T-helper 1 cell treated with Interleukin-12 subunit alpha and Interleukin-12 subunit beta and Interleukin-4 antibody, amounts not matched to agents 30 ng/mL and 1 ng/mL, for 36 hours (primary cell): ENCODE results near the gene MYO7B. TPM values are rescaled to one million over a fixed set of nuclear protein-coding genes. Genes with fewer than 3 reads are reported as not detected.

Experiments used
- intact Hi-C: fragments of 100-400 bp; cut with micrococcal nuclease; formaldehyde crosslinking; loops from one replicate; pipeline ENCODE4 v1.15.1; 2024
- total RNA-seq: library from RNA; stranded (reverse); gene quantifications from 2 replicates; pipeline ENCODE4 v1.2.3, GENCODE V29; 2022

MYO7B gene
- total RNA-seq, 1 donor from 2014 or later: 0.54 TPM

DNA sequence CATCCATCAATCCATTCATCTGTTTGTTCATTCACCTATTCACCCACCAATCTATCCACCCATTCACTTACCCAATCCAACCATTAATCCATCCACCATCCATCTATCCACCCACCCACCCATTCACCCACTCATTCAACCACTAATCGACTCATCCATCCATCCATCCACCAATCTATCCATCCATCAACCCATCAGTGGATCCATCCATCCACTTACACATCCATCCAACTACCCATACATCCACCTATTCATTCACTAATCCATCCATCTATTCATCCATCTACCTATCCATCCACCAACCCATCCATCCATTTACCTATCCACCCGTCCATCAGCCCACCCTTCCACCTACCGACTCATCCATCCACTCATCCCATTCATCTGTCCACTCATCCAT is 11.3 kb downstream of the MYO7B start:
- intact Hi-C loops: no loop called here

- intact Hi-C loops: no loop called here
These were observed 15.9 kb downstream of the MYO7B start for GRCh38 chr2:127551221-127551930.

- intact Hi-C loops: no loop called here
These were observed 16.9 kb downstream of the MYO7B start for GRCh38 chr2:127552336-127552735.

DNA sequence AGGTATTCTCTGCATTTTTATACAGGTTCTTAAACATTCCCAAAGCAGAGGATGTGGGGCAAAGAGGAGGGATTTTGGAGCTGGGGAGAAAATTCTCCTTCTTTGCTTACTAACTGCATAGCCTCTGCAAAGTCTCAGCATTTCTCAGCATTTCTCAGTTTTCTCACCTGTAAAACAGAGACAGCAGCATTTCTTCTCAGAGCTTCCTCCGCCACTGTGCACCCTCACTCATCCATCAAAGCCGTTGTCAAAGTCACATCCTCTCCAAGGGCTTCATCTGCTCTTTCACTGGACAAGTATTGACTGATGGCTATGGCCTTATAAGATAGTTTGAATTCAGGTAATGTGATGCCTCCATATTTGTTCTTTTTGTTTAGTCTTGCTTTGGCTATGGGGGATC is 17.4 kb downstream of the MYO7B start:
- intact Hi-C loops: no loop called here

GRCh38 chr2:127558911-127559310 is 23.4 kb downstream of the MYO7B start:
- intact Hi-C loops: no loop called here

- intact Hi-C loops: no loop called here
These were observed 24.0 kb downstream of the MYO7B start for GRCh38 chr2:127559454-127559853.

DNA sequence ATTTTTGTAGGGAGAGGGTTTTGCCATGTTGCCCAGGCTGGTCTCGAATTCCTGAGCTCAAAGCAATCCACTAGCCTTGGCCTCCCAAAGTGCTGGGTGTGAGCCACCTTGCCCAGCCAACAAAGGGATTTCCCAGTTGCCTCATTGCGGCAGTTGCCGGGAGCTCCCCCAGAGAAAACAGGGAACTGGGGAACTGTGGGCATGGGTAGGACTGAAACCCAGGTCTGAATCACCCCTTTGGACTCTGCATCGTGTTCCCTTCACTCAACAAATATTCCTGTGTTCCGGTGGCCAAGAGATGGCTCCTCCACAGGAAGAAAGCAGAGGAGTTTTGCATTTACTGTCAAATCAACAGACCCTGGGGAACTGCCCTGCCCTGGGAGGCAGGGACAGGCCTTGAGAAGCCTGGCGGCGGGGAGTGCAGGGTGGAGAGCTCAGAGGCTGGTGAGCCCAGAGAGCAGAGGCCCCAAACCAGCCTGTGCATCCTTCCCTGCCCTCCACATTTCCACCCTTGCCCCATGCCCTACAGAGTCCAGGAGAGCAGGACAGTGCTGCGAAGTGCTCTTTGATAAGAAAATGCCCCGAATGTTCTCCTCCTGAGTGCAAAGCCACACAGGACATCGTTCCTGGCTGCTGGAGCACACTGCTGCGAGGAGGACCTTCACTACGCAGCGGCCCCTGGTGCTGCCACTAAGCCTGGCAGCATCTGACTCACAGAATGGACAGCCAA is 24.9 kb downstream of the MYO7B start:
- intact Hi-C loops: no loop called here

DNA sequence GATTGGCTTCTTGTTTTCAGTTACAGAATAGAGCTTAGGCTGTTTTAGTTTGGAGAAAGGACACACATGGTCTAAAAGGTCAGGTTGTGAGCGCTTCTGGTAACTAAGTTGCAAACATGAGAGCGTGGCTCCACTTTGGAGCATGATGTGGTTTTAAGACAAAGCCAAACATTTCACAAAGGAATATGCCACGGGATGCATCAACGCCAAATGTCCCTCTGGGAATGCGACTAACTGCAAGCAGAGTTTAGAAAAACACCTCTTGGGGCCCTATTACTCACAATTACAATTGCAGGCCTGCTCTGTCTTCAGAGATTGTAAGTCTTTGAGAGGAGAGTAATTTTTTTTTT is 25.4 kb downstream of the MYO7B start:
- intact Hi-C loops: no loop called here

- intact Hi-C loops: no loop called here
These were observed 25.9 kb downstream of the MYO7B start for GRCh38 chr2:127561371-127561770.

DNA sequence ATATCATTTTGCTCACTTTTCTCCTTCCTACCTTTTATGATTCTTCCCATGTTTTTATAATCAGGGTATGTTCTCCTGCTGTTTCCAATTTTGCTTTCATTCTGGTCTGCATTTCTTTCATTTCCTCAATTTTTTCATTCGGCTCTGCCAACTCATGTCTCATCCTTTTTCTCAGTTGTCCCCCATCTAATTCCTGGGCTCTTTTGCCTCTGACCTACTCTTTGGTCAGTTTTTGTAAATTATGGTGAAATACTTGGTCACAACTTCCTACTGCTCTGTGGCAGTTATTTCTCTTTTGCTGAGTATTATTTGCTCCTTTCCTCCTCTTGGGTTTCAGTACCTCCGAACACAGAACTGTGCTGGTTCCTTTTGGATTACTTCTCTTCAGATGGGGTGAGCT is 27.5 kb downstream of the MYO7B start:
- intact Hi-C loops: loop anchor here (1.0 kb wide), 5 partner anchors 37 to 528 kb away; partner anchors contain the start of genes IWS1 and UGGT1

DNA sequence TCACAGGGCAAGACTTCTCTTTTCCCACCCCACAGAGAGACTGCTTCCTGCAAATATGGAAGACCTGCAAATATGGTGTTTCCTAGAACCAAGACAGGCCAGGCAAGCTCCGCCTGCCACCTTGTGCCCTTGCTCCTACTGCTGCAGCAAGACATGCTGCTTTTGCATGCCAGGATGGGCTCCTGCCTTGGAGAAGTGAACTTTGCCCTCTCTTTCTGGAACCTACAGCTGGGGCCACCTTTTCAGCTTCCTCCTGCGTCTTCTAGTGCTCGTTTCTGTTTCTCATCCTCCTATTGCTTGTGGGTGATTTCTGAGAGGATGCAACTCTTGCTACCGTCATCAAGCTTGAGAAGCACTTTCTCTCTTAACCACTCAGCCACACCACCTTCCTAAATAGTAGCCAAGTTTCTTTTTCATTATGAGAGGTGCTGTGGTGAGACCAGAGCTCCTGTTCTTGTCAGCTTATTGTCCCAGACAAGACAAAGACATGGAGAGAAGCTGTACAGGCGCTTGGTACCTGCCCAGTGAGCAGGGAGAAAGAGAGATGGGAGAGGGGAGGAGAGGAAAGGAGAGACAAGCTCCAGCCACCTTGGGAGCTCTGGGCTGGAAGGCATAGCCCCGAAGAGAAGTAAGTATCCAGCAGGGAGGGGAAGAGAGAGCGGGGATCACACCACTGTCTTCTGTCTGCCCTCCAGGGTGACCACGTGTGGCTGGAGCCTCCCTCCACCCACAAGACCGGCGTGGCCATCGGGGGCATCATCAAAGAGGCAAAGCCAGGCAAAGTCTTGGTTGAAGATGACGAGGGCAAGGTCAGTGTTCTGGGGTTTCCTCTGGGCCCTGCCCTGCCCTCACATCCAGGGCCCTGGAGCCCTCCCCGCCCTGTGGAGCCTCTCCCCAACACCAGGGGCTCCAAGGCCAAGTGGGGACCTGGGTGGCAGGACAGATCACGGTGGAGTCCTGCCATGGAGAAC is 28.3 kb downstream of the MYO7B start:
- intact Hi-C loops: loop anchor here (1.0 kb wide), 5 partner anchors 37 to 528 kb away; partner anchors contain the start of genes IWS1 and UGGT1

DNA sequence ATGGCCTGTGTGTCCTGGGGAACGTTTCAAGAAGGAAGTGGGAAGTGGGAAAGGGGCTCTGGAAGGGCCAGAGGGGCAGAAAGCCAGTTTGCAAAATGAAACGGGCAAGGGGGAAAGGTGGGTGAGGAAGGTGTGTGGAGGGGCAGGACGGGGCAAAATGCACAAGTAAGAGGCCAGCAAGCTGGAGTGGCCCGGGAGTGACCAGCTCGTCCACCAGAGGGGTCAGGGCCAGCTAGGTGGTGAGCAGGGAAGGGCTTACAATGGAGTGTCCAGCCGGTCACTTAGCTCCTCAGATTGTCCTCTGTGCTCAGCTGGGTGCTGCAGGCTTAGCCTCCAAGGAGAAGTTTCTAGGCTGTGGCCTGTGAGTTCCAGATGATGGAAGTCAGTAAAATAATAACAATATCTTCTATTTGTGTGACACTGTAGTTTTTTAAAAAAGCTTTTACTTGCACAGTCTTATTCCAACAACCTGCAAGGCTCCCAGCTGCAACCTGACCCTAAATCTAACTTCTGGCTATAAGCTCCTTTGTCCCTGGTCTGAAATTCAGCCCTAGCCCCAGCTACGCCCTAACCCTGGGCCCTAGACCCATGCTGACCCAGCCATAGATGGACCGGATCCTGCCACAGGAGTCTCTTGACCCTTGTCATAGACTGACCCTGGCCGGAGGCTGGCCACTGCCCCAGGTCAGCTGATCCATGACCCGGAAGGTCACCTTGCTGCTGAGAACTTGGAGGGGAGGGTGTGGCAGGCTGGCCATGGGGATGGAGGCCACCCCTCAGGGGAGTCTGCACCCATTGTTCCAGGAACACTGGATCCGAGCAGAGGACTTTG is 29.2 kb downstream of the MYO7B start:
- intact Hi-C loops: no loop called here

DNA sequence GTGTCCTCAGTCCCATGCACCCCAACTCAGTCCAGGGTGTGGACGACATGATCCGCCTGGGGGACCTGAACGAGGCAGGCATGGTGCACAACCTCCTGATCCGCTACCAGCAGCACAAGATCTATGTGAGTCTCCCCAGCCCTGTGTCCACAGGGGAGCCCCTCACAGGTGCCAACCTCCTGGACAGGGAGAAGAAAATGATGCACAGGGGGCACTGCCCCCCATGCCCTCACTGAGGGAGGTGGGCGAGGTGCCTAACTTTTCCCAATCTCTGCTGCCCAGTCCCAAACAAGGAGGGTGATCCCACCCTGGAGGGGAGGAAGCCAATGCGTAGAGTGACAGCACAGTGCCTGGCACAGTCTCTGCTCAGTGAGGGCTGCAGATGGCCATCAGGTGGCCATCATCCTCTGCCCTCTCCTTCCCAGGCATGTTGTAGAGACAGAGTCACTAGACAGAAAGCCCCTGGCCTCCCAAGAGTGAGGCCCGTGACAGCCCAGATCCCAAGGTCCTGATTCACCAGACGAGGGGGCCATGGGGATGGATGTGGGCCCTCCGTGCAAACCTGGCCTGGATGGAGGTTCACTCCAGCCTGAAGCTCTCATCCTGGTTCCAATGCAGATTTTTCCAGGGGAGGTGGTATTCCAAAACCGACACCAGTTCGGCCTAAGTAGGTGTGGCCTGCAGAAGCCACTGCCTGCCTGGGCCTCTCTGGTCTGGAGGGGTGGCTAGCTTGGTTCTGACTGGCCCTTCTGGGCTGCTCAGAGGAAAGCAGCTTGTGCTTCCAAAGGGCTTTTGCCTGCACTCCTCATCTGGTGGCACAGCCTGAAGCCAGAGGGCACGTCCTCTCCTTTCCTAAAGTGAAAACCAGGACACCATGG is 30.0 kb downstream of the MYO7B start:
- intact Hi-C loops: no loop called here

DNA sequence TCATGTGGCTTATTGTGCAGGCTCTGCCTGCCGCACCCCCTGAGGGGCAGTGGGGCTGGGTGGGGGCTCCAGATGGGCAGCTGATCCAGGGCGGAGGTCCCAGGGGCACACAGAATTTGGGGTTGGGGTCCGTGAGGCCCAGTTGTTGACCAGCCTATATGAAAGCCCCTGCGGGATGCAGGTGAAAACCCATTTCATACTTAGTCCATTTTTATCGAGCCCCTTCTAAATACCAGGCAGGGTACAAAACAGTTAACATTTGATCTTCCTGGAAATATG is 30.6 kb downstream of the MYO7B start:
- intact Hi-C loops: no loop called here

- intact Hi-C loops: no loop called here
These were observed 31.1 kb downstream of the MYO7B start for GRCh38 chr2:127566576-127566975.

GRCh38 chr2:127567351-127567854 is 31.9 kb downstream of the MYO7B start:
- intact Hi-C loops: no loop called here

- intact Hi-C loops: no loop called here
These were observed 32.6 kb downstream of the MYO7B start for GRCh38 chr2:127568128-127568527.

DNA sequence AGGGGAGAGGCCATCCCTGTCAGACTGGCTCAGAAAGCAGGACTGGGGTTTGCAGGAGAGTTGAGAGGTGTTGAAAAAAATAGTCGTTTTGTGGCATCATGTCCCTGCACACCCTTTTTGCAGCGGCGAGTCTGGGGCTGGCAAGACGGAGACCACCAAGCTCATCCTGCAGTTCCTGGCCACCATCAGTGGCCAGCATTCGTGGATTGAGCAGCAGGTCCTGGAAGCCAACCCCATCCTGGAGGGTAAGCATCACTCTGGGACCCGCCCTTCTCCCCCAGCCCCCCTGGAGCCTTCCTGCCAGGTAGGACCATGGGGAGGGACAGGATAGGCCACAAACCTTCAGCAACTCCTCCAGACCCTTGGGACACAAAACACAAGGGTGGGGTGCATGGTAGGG is 34.2 kb downstream of the MYO7B start:
- intact Hi-C loops: no loop called here

DNA sequence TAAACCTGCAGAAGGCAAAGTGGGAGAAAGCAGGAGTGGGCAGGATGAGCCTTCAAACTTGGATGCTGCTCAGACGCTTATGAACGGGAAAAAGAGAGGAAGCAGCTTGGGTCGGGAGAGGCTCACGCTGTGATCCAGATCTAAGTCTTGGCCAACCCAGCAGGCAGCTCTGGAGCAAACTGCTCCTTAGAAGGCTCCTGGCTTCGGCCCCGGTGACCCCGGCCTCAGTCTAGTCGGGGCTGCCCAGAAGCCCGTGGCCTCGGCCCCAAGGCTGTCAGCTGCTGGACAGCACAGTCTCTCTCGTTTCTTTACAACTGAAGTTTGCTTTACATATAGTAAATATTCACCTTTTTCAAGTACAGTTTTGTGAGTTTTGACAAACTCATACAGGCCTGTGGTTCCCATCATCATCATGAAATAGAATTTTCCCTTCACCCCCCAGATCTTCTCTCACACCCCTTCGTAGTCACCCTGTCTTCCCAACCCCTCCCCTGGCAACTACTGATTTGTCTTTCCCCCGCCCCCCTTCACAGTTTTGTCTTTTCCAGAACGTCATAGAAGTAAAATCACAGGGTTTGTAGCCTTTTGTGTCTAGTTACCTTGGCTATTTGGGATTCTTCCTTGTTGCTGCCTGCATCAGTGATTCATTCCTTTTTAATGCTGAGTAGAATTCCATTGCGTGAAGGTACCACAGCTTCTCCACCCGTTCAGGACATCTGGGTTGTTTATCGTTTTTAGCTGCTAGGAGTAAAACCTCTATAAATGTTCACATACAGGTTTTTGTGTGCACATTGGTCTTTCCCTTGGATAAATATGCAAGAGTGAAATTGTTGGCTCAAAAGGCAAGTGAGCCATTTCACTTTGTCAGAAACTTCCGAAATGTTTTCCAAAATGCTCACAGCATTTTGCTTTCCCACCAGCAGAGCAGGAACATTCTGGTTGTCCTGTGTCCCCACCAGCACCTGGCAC is 35.1 kb downstream of the MYO7B start:
- intact Hi-C loops: no loop called here
